Urothelium cell line (cell line): ENCODE results near the gene PLPPR5.
"Not testable (repeated sequence)": the region's sequence is repeated elsewhere in the genome, so short reads cannot be mapped to it uniquely, and the experiment has no call there.

Experiments
- DNase-seq: peaks from one replicate; pipeline ENCODE4 v3.0.0; 2011; ENCODE audit warnings: low spot score, mixed read lengths
- FAIRE-seq: peaks from 2 replicates; lab custom pipeline; 2011; peaks lifted over from hg19 to GRCh38; lab: Jason Lieb, UNC

Gene PLPPR5

GRCh38 chr1:98920441-98921110, 84.1 kb downstream of the PLPPR5 start:
- DNase-seq (peak; percentile 47), FAIRE-seq (no peak)

DNA sequence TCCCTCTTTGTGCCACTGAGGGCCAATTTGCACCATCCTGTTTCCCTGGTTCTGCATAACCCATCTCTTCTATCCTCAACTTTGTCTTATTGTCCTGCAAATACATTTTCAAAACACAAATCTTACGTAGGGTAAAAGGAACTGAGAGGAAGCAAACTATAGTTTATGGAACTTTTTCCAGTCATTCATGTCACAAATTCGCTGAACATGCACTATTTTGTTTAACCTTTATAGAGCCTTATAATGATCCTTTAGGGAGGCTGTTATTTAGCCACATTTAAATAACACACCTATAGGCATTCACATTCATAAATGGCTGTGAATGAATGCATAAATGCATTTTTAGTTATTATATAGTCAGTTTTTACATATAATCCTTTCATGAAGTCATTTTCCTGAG, 85.0 kb downstream of the PLPPR5 start:
- FAIRE-seq, result no peak

GRCh38 chr1:98919211-98919610, 85.5 kb downstream of the PLPPR5 start:
- DNase-seq (no peak), FAIRE-seq (no peak)

More for the DNA sequence above, 85.0 kb downstream of the PLPPR5 start:
- no peak for DNase-seq

- DNase-seq (no peak), FAIRE-seq (no peak)
Measured at GRCh38 chr1:98914547-98914946, 90.1 kb downstream of the PLPPR5 start.

DNA sequence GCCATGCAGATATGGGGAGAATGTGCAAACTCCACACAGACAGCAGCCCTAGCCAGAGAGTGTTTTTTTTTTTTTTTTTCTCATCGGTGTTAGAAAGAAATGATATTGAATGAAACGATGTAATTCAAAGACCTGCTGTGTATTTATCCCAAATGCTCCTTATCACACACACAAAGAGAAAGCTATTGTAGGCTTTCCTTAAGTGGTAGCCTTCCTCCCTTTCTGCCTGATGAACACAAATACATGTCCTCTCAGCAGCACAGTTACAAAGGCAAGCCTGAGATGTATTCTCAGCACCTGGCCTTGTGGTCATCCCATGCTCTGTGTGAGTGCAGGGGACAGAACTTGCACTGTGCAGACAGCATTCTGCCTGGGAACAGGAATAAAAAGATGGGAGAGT, 93.8 kb downstream of the PLPPR5 start:
- DNase-seq, result no peak
- no peak for FAIRE-seq

GRCh38 chr1:98908980-98909379, 95.7 kb downstream of the PLPPR5 start:
- FAIRE-seq (no peak), DNase-seq (no peak)

DNA sequence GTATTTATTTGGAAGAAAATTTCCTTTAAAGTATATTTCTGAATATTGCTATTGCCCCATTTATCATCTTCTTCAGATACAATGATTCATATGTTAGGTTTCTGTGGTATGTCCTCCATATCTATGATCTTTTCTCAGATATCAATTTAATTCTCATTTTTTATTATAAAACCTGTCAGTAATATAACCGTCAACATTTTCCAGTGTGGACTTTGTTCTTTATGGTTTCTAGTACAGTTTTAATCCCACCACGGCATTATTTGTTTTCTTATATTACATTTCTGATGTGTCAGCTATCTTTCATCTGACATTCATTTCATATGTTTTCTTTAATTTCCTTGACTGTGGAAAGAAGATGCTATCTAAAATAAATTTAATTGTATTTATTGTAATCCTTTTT, 97.9 kb downstream of the PLPPR5 start:
- no peak for DNase-seq
- no peak for FAIRE-seq

GRCh38 chr1:98906361-98906760, 98.3 kb downstream of the PLPPR5 start:
- no peak for FAIRE-seq
- DNase-seq, result no peak

- DNase-seq (no peak), FAIRE-seq (no peak)
Measured at GRCh38 chr1:98904684-98905083, 100.0 kb downstream of the PLPPR5 start.

- no peak for FAIRE-seq
- DNase-seq, result no peak
Measured at GRCh38 chr1:98903726-98904125, 100.9 kb downstream of the PLPPR5 start.

GRCh38 chr1:98903261-98903660, 101.4 kb downstream of the PLPPR5 start:
- DNase-seq (no peak), FAIRE-seq (no peak)

- no peak for DNase-seq
Measured at GRCh38 chr1:98898940-98899339, 105.7 kb downstream of the PLPPR5 start.

GRCh38 chr1:98897479-98897878, 107.2 kb downstream of the PLPPR5 start:
- FAIRE-seq (no peak), DNase-seq (no peak)

More at GRCh38 chr1:98898940-98899339, 105.7 kb downstream of the PLPPR5 start:
- FAIRE-seq, result no peak

DNA sequence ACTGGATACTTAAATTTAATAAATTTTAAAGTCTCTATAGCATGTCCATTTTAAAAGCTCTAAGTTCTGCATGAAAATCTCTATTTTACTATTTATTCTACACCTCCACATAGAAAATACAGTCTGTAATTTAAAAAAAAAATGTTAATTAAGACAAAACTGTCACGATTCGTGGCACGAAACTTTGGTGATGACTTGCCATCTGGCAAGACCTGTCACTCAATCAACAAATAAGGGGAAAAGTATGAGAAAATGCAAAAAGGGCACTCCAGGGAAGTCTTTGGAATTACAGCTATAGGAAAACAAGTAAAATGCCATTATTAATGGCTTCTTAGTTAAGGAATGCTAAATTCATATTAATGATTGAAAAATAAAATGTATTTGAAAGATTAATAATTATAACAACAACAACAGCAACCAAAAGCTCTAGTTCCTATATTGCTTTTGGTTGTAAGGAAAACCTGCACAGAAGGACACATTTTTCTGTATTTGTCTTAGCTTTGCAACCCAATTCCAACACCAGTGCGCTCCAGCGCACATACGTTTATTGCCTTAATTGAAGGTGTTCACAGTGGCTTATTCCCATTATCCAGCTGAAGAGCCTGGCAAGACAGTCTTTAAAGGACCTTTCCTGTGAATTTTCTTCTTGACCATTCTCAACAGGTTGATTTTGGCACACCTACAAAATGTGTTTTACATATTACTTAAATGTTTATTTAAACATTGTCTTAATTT, 107.8 kb downstream of the PLPPR5 start:
- DNase-seq, result no peak
- no peak for FAIRE-seq

DNA sequence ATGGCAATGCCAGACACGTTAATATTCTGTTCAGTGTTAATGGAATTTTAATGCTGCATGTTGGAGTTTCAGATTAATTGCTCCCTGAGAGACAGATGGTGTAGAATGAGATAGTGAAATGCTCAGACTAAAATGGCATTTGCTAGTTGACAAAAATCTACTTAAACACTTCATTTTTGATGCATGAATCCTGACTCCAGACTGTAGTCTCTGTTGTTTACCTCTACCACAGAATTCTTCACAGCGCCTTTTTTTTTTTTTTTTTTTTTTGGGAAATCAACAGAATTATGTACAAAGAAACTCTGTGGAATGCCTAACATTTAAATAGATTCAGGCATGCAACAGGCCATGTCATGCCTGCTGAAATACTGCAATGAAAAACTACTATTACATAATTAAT, 111.3 kb downstream of the PLPPR5 start:
- FAIRE-seq (no peak), DNase-seq (no peak)

GRCh38 chr1:98888869-98889268, 115.8 kb downstream of the PLPPR5 start:
- DNase-seq (no peak), FAIRE-seq (no peak)

- no peak for FAIRE-seq
- DNase-seq, result no peak
Measured at GRCh38 chr1:98887507-98887906, 117.2 kb downstream of the PLPPR5 start.

GRCh38 chr1:98884864-98885263, 119.8 kb downstream of the PLPPR5 start:
- FAIRE-seq (no peak), DNase-seq (no peak)

GRCh38 chr1:98881901-98882300, 122.8 kb downstream of the PLPPR5 start:
- DNase-seq, result no peak
- FAIRE-seq, result no peak

- FAIRE-seq, result not testable (repeated sequence)
Measured at GRCh38 chr1:98881234-98881633, 123.4 kb downstream of the PLPPR5 start.

DNA sequence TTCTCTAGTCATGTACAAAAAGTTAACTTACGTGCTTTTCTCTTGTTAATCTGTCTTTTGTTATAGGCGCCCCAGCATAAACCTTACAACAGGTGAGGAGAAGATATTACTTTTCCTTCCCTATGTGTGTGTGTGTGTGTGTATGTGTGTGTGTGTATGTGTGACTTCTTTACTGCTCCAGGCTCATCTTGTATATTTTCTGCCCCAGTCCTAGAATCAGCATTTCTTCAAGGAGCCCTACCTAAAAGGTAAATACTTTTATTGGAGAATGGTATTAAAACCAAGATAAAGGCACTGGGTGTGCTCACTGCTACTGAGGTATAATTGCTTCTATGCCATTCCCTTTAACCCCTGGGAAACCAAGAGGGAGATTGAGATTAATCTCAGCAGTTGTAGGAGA, 129.8 kb downstream of the PLPPR5 start:
- FAIRE-seq (no peak), DNase-seq (no peak)

More at GRCh38 chr1:98881234-98881633, 123.4 kb downstream of the PLPPR5 start:
- DNase-seq, result not testable (repeated sequence)
